IMR-90 (cell line): Measurements from ENCODE around the gene PLEKHA4. TPM values are rescaled to one million over a fixed set of nuclear protein-coding genes. Genes with fewer than 3 reads are reported as not detected.

ENCODE experiments used
- ATAC-seq: fragments of 200-7000 bp; cut with Tn5 transposase; 2 replicates; pipeline ENCODE4 v1.9.1; 2020; ENCODE audit warnings: low read depth, mild to moderate bottlenecking, moderate library complexity
- BruUV-seq: library from RNA; stranded (reverse); fragments of 400-500 nt; replicated peaks from 2 replicates; lab custom pipeline; 2021; lab: Mats Ljungman, UMichigan
- CTCF ChIA-PET: fragments of 300-600 bp; formaldehyde crosslinking; extraction: SDS; loops from one replicate; lab custom pipeline; 2021; ENCODE audit warnings: antibody characterized with exemption; lab: Yijun Ruan, JAX
- POLR2A ChIA-PET: fragments of 300-600 bp; sonication (Branson Sonifier 250); formaldehyde crosslinking; loops from one replicate; lab custom pipeline; 2022; ENCODE audit warnings: antibody characterized with exemption; ENCODE audit not compliant: unreplicated experiment; lab: Charles Lee
- DNase-seq: peaks from one replicate; pipeline ENCODE4 v3.0.0; 2013
- H2AFZ ChIP-seq: replicated peaks from 2 replicates; pipeline ENCODE3; 2013; ENCODE audit warnings: low read length, mild to moderate bottlenecking; ENCODE audit not compliant: poor library complexity
- H2AK5ac ChIP-seq: 2 replicates; pipeline ENCODE4 v1.6.1; 2013; ENCODE audit warnings: low read depth, low read length, inconsistent platforms
- H2AK9ac ChIP-seq: replicated peaks from 2 replicates; pipeline ENCODE3; 2013; ENCODE audit warnings: mild to moderate bottlenecking, low read depth, low read length, moderate library complexity; ENCODE audit not compliant: poor library complexity
- H2BK120ac ChIP-seq: 2 replicates; pipeline ENCODE4 v1.6.1; 2013; ENCODE audit warnings: low read depth, low read length, inconsistent platforms
- H2BK15ac ChIP-seq: 3 replicates; pipeline ENCODE4 v1.6.1; 2013; ENCODE audit warnings: low read depth, low read length, inconsistent platforms
- H2BK20ac ChIP-seq: 2 replicates; pipeline ENCODE4 v1.6.1; 2013; ENCODE audit warnings: low read depth, mild to moderate bottlenecking, inconsistent platforms, low read length, moderate library complexity
- H2BK5ac ChIP-seq: 2 replicates; pipeline ENCODE4 v1.6.1; 2013; ENCODE audit warnings: mild to moderate bottlenecking, low read depth, low read length, inconsistent platforms; ENCODE audit not compliant: poor library complexity, severe bottlenecking
- H3K14ac ChIP-seq: replicated peaks from 2 replicates; pipeline ENCODE4 v1.6.1; 2013; ENCODE audit warnings: low read depth, low read length, inconsistent platforms
- H3K18ac ChIP-seq: 2 replicates; pipeline ENCODE4 v1.6.1; 2013; ENCODE audit warnings: low read depth, low read length, control low read depth
- H3K23ac ChIP-seq: 2 replicates; pipeline ENCODE4 v1.6.1; 2013; ENCODE audit warnings: low read depth, low read length, inconsistent platforms
- H3K27ac ChIP-seq: 2 replicates; pipeline ENCODE4 v1.5.1; 2013; ENCODE audit warnings: mild to moderate bottlenecking, control low read depth, low read length; ENCODE audit not compliant: insufficient read depth
- H3K27me3 ChIP-seq: 2 replicates; pipeline ENCODE4 v1.6.1; 2013; ENCODE audit warnings: low read length; ENCODE audit not compliant: control insufficient read depth, insufficient read depth
- H3K36me3 ChIP-seq: 2 replicates; pipeline ENCODE4 v1.6.1; 2013; ENCODE audit warnings: low read length, mixed read lengths; ENCODE audit not compliant: control insufficient read depth, insufficient read depth
- H3K4ac ChIP-seq: 2 replicates; pipeline ENCODE4 v1.6.1; 2013; ENCODE audit warnings: low read depth, low read length, inconsistent platforms
- H3K4me1 ChIP-seq: 2 replicates; pipeline ENCODE4 v1.6.1; 2013; ENCODE audit warnings: low read length, mixed read lengths; ENCODE audit not compliant: control insufficient read depth, insufficient read depth
- H3K4me2 ChIP-seq: 2 replicates; pipeline ENCODE4 v1.6.1; 2013; ENCODE audit warnings: low read depth, mild to moderate bottlenecking, control low read depth, low read length, moderate library complexity
- H3K4me3 ChIP-seq: 2 replicates; pipeline ENCODE4 v1.5.1; 2013; ENCODE audit warnings: low read depth, mild to moderate bottlenecking, control low read depth, low read length, moderate library complexity; ENCODE audit not compliant: insufficient read depth
- H3K56ac ChIP-seq: 2 replicates; pipeline ENCODE4 v1.6.1; 2013; ENCODE audit warnings: low read length, inconsistent platforms; ENCODE audit not compliant: insufficient read depth; ENCODE audit errors: extremely low read depth
- H3K79me1 ChIP-seq, 2 experiments: 2 replicates each; pipeline ENCODE4 v1.6.1; 2013; ENCODE audit warnings: low read length in 2 of 2, inconsistent platforms in 1 of 2, low read depth in 1 of 2
- H3K9ac ChIP-seq: 2 replicates; pipeline ENCODE4 v1.6.1; 2013; ENCODE audit warnings: low read depth, low read length, control low read depth
- H3K9me1 ChIP-seq: 2 replicates; pipeline ENCODE4 v1.6.1; 2013; ENCODE audit warnings: low read length, inconsistent platforms; ENCODE audit not compliant: insufficient read depth
- H3K9me3 ChIP-seq: 2 replicates; pipeline ENCODE4 v1.6.1; 2013; ENCODE audit warnings: low read length; ENCODE audit not compliant: control insufficient read depth, insufficient read depth
- H4K20me1 ChIP-seq: 2 replicates; pipeline ENCODE4 v1.6.1; 2013; ENCODE audit warnings: low read length, inconsistent platforms; ENCODE audit not compliant: insufficient read depth
- H4K5ac ChIP-seq: 2 replicates; pipeline ENCODE4 v1.6.1; 2013; ENCODE audit warnings: mild to moderate bottlenecking, low read depth, low read length, control low read depth
- H4K8ac ChIP-seq, 2 experiments: 2 replicates each; pipeline ENCODE4 v1.6.1; 2013; ENCODE audit warnings: low read depth in 2 of 2, low read length in 2 of 2, control low read depth in 1 of 2, inconsistent platforms in 1 of 2
- H4K91ac ChIP-seq: 2 replicates; pipeline ENCODE4 v1.6.1; 2013; ENCODE audit warnings: low read depth, low read length, inconsistent platforms; ENCODE audit not compliant: insufficient read depth
- CTCF ChIP-seq: conservative IDR thresholded peaks from 2 replicates; pipeline ENCODE4 v1.5.1; 2012; ENCODE audit warnings: mild to moderate bottlenecking, low read depth, low read length, improper control_type of control experiment
- FOS ChIP-seq: fragments of 150-350 bp; IDR thresholded peaks from 2 replicates; pipeline ENCODE4 v1.6.1; 2016; ENCODE audit warnings: low read depth, low read length
- MAFK ChIP-seq: IDR thresholded peaks from 2 replicates; pipeline ENCODE4 v1.6.1; 2012; ENCODE audit warnings: low read depth, low read length, improper control_type of control experiment
- USF2 ChIP-seq: fragments of 150-350 bp; IDR thresholded peaks from 2 replicates; pipeline ENCODE4 v1.6.1; 2017; ENCODE audit warnings: mild to moderate bottlenecking, antibody characterized with exemption, low read length, low read depth
- WGBS, 2 experiments: methylation state at CpG; one replicate each; pipeline versions ENCODE4 v1.1.5 to v1.1.7; 2013; ENCODE audit warnings: missing lambda C conversion rate in 2 of 2; ENCODE audit not compliant: insufficient read length in 1 of 2; ENCODE audit errors: extremely low coverage in 2 of 2; 5-methylcytosine and 5-hydroxymethylcytosine counted together
- dilution Hi-C: fragments of 300-500 bp; cut with HindIII; formaldehyde crosslinking; loops from one replicate; pipeline ENCODE4 v1.14.3; 2018; ENCODE audit warnings: low sequenced_read_pairs; ENCODE audit not compliant: unreplicated experiment
- in situ Hi-C: fragments of 300-500 bp; cut with MboI; formaldehyde crosslinking; loops from 3 replicates; pipeline ENCODE4 v1.14.3; 2019; ENCODE audit warnings: low sequenced_read_pairs, inconsistent platforms, mixed read lengths
- intact Hi-C: fragments of 100-400 bp; cut with micrococcal nuclease; formaldehyde crosslinking; loops from 2 replicates; pipeline ENCODE4 v1.10.0; 2022
- polyA plus RNA-seq, 3 experiments: library from polyadenylated mRNA; depleted of rRNA; stranded (reverse); fragments of >200 nt; gene quantifications; 2 replicates each; pipeline ENCODE4 v1.2.3, GENCODE V29; 2012; ENCODE audit warnings: low replicate concordance in 1 of 3
- total RNA-seq: library from RNA; depleted of rRNA; stranded (reverse); fragments of >200 nt; gene quantifications from 2 replicates; pipeline ENCODE4 v1.2.3, GENCODE V29; 2012
- TF ChIP-seq, protein P1 (sequence below): fragments of 150-350 bp; IDR thresholded peaks from 2 replicates; pipeline ENCODE4 v1.6.1; 2016; ENCODE audit warnings: low read depth, mild to moderate bottlenecking, low read length, moderate library complexity, borderline replicate concordance

PLEKHA4 gene
- total and polyA plus RNA-seq, 2 of the 4 experiments (the other 2 are of a cell fraction), result 4.5 to 14.4 TPM

- Histone ChIP-seq H2BK15ac (no peak overlapping the region), H3K9ac (0 out of 2 replicates have a peak overlapping the region, but pooled peaks have one; percentile 58), H2AFZ (peak overlapping the region; percentile 98), H3K27ac (no peak overlapping the region), H4K8ac (peak overlapping the region; percentile 7 to 95; a peak in 3 of 4 replicates), H2AK5ac (peak overlapping the region; percentile 1; the same call in 1 of the 2 replicates), H3K27me3 (no peaks in the 10 kb centered on the region), H3K56ac (no peak overlapping the region), H3K9me3 (no peaks in the 10 kb centered on the region), H3K79me1 (no peaks in the 10 kb centered on the region), H4K91ac (no peak overlapping the region), H4K5ac (no peak overlapping the region), H2BK120ac (no peak overlapping the region), H2BK20ac (no peak overlapping the region), H3K23ac (no peak overlapping the region), H2BK5ac (no peak overlapping the region), H4K20me1 (0 out of 2 replicates have a peak, but pooled peaks cover 2% of the 10 kb centered on the region), H3K4me2 (no peak overlapping the region), H3K9me1 (no peaks in the 10 kb centered on the region), H3K4me1 (peaks cover 8% of the 10 kb centered on the region), H3K4ac (peak overlapping the region; percentile 51; the same call in 1 of the 2 replicates), H2AK9ac (peak overlapping the region; percentile 89), H3K18ac (no peak overlapping the region), H3K14ac (0 out of 2 replicates have a peak overlapping the region, but pooled peaks have one; percentile 87), H3K4me3 (no peak overlapping the region), H3K36me3 (no peaks in the 10 kb centered on the region)
- WGBS, 2 experiments, result 83% methylated on average over 2 of the region's 6 CpGs; no CpG with 5 or more reads in 1 of the 2 experiments
- ATAC-seq (no peak), DNase-seq (no peak)
- CTCF ChIA-PET, result interaction anchor here (2.3 kb wide), 1 partner anchor 42 kb away, joined by 14 read pairs; the partner anchor contains the start of gene HSD17B14
- no TSS peak for BruUV-seq
- intact Hi-C loops, result loop anchor here (2.0 kb wide), 1 partner anchor 177 kb away; no protein-coding TSS in a partner anchor
- dilution Hi-C loops, result no loop called here
- in situ Hi-C loops, result loop anchor here (5.0 kb wide), 2 partner anchors 43 to 178 kb away; partner anchors contain the start of gene HSD17B14
- POLR2A ChIA-PET, result no interaction called here
- TF ChIP-seq USF2 (no peak), MAFK (no peak), FOS (no peak), CTCF (no peak)
- TF ChIP-seq, protein P1, sequence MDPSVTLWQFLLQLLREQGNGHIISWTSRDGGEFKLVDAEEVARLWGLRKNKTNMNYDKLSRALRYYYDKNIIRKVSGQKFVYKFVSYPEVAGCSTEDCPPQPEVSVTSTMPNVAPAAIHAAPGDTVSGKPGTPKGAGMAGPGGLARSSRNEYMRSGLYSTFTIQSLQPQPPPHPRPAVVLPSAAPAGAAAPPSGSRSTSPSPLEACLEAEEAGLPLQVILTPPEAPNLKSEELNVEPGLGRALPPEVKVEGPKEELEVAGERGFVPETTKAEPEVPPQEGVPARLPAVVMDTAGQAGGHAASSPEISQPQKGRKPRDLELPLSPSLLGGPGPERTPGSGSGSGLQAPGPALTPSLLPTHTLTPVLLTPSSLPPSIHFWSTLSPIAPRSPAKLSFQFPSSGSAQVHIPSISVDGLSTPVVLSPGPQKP, result no peak
Measured at GRCh38 chr19:48794291-48794690, 74.1 kb downstream of the PLEKHA4 start.
